Left forelimb (tissue), 1 donor: ENCODE data around the gene PIP5K1B.

Experiments
- DNase-seq: peaks from one replicate; pipeline ENCODE4 v3.0.0-alpha.2; 2018; ENCODE audit warnings: low spot score

PIP5K1B gene

DNA sequence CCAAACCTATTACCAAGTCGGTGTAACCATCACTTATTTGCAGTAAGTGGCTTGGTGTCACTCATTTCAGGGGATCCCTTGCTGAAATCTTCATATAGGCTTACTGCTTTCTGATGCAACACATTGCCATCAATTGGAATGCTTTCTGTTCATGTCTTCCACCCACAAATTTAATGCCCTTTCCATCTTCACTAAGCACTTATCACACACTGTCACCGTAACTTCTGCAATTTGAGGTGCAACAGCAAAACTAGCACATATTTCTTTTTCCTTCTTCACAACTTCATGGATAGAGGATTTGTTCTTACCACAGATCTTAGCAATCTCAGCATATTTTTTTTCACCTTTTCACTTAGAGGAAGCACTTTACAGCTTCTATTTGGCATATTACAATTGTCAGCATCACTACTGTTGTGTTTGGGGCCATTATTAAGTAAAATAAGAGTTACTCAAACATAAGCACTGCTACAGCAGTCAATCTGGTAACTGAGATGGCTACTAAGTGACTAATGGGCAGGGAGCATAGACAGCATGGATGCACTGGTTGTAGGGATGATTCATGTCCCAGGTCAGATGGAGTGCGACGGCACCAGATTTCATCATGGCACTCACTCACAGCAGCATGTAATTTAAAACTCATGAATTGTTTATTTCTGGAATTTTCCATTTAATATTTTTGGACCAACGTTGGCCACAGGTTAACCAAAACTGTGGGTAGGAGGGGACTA lies 70.1 kb downstream of the PIP5K1B start:
- DNase-seq = no peak

DNA sequence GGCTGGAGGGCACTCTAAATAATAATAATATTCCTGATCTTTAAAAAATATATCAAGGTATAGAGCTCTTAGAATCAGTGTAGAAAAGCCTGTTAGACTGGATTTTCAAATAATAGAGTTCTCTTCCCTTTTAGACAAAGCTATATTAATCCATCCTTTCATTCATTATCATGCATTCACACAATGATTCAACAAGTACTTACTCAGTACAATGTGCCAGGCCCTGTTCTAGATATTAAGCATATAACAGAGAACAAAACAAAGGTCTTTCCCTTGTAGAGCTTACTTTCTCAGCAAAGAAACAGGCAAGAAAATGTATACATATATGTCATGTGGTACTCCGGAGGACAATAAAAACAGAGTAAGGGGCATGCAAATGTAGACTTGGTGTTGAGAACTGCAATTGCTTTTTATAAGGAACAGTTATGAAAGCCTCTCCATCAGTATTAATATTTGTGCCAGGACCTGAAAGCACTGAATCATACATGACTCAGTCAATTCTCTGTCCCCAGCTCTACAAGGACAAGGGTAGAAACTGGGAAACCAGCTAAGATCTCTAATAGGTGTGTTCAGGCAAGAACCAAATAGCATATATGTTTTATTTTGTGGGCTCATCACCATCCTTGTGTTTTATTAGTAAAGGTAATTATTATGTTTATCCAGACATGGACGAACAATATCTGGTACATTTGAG lies 72.2 kb downstream of the PIP5K1B start:
- no peak for DNase-seq

DNA sequence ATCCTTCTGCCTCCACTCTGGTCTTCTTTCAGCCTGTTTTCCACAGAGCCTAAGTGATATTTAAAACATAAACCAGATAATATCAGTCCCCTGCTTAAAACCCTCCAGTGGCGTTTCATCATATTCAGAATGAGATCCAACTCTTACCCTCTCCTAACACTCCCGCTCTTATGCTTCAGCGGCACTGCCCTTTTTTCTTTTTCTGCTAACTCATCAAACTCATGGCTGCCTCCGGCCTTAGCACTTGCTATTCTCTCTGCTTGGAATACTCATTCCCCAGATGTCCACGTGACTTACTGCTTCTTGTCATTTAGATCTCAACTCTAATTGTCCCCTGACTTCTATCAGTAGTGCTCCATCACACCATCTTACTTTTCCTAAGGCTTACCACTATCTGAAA lies 73.6 kb downstream of the PIP5K1B start:
- DNase-seq = no peak

DNA sequence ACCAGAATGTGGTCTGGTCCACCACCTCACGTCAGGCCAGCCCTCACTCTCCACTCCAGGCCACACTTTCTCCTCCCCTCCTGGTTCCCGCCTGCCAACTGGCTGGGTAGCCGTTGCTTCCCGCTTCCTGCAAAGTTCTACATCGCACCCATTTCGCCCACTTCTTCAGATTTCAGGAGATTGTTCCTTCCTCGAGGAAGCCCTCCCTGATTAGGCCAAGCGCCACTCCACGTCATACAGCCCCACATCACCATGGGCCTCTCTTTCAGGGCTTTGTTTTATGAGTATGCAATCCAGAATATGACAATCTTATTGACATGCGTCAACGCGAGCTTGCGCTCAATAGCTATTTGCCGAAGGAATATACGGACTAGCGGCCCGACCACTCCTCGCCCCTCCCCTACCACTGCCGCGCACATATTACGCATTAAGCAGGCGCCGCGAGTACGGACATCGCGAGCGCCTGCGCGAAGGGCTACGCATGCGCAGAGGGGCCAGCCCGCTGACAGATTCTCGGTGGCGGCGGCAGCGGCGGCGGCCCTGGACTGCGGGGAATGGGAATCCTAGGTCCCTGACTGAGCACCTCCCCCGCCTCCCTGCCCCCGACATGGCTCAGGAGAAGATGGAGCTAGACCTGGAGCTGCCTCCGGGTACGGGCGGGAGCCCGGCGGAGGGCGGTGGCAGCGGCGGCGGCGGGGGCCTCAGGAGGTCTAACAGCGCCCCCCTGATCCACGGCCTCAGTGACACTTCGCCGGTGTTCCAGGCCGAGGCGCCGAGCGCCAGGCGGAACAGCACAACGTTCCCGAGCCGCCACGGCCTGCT lies 74.7 kb downstream of the PIP5K1B start:
- DNase-seq = peak; percentile 97

DNA sequence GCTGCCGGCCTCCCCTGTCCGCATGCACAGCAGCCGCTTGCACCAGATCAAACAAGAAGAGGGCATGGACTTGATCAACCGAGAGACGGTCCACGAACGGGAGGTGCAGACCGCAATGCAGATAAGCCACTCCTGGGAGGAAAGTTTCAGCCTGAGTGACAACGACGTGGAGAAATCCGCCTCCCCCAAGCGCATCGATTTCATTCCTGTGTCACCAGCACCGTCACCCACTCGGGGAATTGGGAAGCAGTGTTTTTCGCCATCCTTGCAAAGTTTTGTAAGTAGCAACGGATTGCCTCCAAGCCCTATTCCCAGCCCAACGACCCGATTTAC lies 75.3 kb downstream of the PIP5K1B start:
- DNase-seq = no peak

DNA sequence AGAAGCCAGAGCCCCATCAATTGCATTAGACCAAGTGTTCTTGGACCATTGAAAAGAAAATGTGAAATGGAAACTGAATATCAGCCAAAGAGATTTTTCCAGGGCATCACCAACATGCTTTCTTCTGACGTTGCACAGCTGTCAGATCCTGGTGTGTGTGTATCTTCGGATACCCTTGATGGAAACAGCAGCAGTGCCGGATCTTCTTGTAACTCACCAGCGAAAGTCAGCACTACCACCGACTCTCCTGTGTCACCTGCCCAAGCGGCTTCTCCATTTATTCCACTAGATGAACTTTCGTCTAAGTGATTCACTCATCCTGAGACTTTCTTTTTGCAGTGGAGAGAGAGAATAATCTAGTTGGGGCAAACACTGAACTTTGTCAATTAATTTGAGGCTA lies 75.7 kb downstream of the PIP5K1B start:
- no peak for DNase-seq

DNA sequence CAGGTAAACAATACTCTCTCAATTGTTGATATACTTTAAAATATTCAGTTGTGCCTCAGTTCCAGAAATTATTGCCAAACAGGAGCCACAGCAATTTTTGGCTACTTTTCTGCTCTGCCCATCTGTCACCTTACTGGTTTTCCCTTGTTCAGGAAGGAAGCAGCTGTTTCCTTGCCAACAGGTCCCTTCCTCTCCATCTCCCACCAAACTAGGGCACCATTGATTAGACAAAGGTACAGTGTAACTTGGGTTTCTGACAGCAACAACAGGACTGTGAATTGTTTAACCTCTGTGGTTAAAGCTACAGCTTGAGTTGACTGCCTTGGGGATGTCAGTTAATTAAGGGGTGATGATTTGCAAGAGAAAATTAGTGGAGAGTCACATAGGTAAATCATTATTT lies 76.9 kb downstream of the PIP5K1B start:
- no peak for DNase-seq

DNA sequence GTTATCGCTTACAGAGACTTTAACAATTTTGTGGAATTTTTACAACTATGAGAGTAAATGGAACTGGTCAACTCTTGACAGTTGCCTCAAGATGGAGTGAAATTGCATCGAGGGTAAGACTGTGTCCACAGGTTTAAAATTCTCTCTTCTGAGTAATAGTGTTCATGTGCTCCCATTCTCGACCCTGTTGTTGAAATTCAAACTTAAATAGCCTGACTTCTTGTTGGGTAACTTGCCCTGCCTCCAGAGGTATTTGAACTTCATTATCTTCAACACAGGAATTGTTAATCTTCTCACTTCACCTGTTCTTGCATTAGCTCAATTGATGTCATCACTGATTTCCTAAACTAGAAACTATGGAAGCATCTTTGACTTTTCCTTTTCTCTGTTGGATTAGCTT lies 77.5 kb downstream of the PIP5K1B start:
- DNase-seq = no peak

DNA sequence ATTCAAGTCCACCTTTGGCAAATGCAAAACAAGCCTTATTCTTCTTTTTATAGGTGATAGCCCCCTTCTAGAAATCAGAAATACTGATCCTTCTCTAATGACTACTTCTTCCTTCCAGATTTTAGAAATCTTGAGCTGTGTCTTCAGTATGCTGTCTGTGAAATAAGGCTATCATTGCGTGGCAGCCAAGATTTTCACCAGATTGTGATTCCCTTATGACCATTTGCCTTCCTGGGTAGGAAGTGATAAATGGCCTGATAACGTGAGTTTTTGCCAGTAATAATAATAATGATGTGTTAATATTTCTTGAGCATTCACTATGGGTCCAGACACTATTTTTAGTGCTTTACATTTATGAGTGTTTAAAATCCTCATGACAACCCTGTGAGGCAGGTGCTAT lies 80.9 kb downstream of the PIP5K1B start:
- no peak for DNase-seq

DNA sequence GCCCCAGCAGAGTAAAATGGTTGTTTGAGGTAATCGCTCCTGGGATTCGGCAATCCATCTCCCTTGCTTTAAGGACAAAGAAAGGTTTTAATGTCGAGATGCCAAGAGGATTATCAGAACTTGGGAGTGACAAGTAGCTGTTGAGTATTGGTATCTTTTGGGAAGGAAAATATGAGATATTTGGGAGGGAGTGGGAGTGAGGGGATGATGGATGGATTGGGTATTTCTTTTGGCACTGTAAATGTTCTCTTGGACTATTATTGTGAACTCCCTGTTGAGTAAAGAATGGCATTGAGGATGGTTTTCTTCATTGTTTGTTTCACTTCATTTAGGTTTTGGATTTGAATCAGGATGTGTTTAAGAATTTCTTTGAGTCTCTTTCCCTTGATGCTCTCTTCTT lies 86.1 kb downstream of the PIP5K1B start:
- DNase-seq = no peak

DNA sequence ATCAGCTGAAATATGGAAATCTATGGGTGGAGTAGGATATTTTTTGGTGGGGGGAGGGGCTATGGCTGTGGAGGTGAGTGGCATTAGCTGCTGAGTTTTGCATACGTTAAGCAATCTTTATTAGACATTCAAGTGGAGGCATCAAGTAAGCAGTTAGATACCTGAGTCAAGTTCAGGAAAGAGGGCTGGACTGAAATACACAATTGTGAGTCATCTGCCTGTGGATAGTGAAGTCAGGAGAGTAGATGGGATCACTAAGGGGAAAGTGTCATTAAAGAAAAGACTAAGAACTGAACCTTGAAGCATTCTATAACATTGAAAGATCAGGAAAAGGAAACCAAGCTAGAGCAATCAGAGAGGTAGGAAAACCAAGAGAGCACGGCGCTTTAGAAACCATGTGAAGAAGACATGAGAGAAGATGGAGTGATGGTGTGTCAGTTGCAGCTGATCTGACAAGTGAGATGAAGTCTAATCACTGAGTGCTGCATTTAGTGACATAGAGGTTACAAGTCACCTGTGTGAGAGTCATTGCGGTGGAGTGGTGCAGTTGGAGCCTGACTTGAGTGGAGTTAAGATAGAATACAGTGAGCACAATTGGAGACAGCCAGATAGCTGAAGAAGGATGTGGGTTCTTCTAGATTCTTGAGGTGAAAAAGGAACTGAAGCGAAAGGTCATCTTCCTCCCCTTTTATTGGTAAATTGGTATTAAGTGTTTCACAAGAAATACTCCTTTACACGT lies 88.7 kb downstream of the PIP5K1B start:
- DNase-seq = no peak

DNA sequence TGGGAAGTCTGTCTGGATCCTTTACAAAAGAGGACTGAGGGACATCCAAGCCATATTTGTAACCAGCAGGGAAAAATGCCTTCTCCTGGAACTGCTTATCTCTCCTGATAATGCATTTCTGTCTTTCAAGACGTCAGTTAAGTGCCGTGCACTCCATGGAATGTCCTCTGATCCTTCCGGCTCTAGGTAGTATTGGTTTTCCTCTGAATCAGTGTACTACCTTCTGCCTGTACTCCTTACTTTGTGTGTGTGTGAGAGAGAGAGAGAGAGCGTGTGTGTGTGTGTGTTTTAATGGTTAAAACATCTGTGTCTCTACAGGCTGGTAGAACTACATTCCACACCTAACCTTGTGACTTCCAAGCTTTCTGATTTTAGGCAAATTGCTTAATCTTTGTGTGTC lies 89.9 kb downstream of the PIP5K1B start:
- no peak for DNase-seq

DNA sequence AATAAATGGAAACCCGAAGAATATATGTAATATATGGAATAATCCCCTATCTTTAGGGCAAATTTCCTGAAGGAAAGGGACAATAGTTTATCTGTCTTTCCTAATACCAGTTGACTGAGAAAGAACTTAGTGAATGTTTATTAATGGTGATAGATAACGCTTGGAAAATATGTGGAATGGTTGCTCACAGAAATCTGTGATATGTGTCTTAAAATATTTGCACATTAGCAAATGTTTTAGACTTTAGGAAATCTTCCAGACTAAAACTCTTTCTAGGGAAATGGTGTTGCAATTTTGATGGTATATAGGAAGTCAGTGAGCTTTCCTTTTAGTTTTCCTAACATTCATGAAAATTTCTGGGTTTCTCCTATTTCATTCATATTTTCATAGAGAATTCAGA lies 90.4 kb downstream of the PIP5K1B start:
- DNase-seq = no peak

DNA sequence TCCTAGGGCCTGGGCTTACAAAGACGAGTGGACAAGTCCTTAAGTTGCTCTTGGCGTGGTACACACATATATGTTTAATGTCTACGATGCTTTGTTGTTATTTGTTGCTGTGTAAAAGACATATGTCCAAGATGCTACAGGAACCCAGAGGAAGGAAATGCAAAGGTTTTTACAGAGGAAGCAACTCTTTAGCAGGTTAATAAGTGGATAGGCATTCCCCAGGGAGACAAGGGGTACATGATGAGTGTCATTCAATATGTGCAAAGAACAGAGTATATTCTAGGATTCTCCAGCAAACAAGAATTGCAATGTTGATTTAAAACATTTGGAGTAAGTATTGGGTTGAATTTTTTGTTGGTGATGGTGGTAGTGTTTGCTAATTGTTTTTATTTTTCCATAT lies 92.1 kb downstream of the PIP5K1B start:
- DNase-seq = no peak

DNA sequence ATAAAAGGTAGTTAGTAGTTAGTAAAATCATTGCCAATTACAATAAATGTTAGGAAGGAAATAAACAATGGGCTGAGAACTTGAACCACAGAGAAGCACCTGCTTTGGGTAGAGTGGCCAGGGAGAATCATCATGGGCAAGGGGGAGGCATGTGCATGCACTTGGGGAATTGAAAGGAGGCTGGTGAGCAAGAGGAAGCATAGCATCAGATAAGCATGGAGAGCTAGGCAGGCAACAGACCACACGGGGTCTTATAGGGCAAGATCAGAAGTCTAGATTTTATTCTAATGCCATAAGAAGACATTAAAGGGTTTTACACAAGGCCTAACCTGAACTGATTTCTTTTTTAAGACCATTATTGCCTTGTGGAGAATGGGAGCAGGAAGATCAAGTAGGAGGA lies 93.4 kb downstream of the PIP5K1B start:
- DNase-seq = no peak

DNA sequence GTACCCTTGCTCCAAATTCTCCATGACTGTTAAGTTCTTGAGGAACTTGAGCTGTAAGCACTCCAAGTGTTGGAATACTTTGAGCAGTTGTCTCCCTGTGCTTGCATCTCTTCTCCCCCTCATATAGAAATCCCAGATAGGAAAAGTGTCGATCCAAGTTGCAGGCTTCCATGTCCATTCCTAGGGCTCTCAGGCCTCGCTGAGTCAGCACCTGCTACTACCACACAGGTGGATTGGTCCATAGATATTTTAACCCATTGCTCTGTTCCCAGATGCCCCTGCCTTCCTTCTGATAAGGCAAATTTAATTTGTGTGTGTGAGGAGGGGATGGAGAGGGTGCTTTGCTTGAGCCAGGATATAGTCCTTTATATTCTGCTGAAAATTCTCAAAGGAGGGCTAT lies 95.8 kb downstream of the PIP5K1B start:
- no peak for DNase-seq

DNA sequence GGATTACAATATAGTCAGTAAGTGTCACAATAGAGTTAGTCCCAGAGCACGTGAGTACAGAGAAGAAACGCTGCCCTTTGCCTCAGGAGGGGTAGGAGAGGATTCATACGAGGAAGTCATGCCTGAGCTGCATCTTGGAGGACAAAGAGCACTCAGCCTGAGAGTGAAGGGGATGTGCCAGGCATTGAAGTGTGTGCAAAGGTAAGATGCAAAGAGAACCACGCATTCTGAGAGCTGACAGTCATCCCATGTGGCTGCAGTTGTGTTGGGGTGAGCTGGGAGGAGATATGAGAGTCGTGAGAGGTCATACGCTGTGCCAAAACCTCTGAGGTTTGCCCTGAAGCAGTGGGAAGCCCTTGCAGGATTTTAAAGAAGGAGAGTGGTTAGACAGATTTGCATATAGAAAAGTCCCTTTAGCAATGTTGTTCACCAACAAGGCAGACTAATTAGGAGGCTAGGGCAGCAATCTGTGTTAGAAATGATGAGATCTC lies 97.5 kb downstream of the PIP5K1B start:
- DNase-seq = no peak

DNA sequence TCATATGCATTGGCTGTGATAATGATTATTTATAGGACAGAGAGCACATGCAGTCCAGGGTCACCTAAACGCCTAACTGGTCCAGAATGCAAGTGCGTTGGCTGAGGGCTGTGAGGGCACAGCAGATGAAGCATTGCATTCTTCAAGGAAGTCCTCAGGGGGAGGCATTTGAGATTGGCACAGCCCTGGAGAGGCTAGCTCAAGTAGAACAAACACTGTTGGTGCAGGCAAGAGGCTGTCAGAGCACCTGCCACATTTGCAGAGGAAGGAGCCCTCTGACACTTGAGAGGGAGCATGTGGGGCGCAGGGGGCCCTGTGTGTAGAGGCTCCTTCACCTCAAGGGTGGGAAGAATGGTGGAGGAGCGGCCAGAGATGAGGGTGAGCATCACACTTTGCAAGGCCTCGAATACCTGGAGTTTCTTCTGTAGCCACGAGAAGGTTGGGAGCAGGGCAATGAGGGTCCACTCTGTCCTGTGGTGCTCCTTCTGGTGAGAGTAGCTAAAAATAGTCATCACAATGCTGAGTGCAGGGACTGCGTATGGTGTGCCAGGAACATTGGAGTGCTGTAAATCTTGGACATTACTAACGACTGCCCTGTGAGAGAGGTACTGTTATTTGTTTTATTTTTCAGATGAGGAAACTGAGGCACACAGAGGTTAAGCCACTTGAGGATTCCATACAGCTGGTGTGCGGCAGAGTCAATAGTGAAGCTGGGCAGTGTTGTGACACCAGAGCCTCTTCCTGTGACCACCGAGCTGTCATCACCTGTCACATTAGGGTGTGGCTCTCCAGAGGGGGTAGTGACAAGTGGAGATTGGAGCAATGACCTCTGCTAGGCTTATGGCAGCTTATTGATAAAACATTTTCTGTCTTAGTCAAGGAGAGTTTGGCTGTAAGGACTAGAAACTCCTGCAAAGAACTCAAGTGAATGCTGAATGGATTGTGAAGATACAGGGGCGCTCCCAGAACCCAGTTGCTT lies 100.2 kb downstream of the PIP5K1B start:
- DNase-seq = no peak

DNA sequence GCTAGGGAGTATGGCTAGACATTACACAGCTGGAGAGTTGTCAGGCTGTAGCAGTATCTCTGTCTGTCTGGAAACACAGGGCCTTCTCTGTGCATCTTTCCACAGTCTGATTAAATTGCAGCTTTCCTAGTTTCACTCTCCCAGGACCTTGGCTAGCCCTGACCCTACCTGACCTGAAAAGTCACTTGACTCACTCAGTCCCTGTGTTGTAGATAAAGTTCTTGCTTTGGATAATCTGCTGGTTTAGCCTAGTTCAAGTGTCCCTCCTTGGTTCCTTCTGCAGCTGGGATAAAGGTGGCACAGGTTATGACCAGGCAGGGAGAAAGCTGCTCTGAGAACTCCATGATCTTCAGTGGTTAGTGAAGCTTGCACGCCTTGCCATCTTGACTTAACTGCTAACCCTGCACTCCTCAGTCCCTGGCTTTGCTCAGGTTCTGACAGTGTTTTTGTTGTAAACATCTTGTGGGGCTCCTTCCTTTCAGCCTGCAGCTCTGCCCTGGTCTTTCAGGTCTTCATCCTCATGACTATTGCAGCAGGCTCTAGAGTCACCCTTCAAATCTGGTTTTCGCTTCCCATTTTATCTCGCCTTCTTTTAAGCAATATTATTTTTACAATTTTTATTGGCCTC lies 101.0 kb downstream of the PIP5K1B start:
- DNase-seq = no peak

DNA sequence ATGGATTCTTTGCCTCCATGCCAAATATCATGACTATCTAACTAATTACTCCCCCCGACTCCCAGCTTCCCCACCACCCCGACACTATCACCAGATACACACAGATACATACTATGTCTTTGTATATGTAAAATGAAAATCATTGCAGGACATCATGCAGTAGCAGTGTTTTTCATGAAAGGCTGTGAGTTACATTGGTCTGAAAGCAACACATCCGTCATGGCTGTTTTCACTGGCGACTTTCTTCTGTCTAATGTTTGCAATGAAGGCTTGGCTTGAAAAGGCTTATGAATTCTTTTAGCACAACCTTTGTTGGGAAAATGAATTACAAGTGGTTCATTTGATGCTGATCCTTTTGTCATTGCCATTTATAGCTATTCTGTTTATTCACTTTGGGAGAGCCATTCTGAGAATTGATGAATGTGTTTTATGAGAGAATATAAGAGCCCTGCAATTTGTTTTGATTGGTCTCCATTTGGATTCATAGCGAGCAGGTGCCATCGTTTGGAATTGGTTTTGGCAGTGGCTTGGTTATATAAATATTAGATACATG lies 103.4 kb downstream of the PIP5K1B start:
- DNase-seq = no peak
